HG02798 (cell line): Measurements from ENCODE around the gene EN2.
A peak's percentile ranks its signal among the peaks of the same experiment; 100 is the strongest.

Experiments
- ATAC-seq: cut with Tn5 transposase; IDR thresholded peaks from one replicate; pipeline ENCODE4 v1.9.1; 2021; ENCODE audit warnings: mild to moderate bottlenecking; ENCODE audit not compliant: unreplicated experiment, poor library complexity

EN2 gene

GRCh38 chr7:155483245-155483644 is 25.3 kb downstream of the EN2 start:
- ATAC-seq = no peak

GRCh38 chr7:155483868-155484325 is 26.0 kb downstream of the EN2 start:
- no peak for ATAC-seq

DNA sequence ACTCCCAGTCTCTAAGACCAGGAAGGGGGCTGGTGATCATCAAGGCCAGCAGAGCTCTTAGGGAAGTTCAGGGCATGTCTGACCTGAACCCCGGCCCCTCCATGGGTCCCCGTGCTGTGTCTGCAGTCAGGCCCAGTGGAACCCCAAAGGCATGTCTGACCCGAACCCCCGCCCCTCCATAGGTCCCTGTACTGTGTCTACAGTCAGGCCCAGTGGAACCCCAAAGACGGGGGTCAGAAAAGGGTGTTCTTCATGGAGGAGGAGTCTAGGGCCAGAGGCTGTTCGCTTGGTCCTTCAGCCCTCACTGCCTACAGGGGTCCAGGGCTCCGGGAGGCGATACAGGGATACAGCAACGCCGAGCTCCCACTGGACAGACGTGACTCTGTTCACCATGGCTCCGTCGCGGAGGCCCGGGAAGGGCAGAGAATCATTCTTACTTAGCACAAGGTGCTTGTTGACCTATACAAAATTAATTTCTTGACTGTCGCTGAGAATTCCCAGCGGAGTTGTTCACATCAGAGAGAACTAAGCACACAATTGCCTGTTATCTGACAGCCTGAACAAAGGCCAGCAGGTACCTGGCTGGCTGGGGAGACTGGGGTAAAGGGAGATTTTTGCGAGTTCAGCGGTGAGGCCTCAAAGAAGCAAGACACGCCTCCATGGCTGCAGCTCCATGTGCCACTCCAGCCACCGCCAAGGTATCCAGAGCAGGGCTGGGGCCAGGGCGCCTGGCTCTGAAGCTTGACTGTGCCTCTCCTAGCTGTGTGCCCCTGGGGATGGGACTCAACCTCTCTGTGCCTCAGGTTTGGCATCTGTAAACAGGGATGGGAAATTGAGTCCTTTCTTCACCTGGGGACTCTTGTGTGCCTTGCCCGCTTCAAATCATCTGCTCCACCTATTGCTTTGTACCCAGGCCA is 26.8 kb downstream of the EN2 start:
- no peak for ATAC-seq

DNA sequence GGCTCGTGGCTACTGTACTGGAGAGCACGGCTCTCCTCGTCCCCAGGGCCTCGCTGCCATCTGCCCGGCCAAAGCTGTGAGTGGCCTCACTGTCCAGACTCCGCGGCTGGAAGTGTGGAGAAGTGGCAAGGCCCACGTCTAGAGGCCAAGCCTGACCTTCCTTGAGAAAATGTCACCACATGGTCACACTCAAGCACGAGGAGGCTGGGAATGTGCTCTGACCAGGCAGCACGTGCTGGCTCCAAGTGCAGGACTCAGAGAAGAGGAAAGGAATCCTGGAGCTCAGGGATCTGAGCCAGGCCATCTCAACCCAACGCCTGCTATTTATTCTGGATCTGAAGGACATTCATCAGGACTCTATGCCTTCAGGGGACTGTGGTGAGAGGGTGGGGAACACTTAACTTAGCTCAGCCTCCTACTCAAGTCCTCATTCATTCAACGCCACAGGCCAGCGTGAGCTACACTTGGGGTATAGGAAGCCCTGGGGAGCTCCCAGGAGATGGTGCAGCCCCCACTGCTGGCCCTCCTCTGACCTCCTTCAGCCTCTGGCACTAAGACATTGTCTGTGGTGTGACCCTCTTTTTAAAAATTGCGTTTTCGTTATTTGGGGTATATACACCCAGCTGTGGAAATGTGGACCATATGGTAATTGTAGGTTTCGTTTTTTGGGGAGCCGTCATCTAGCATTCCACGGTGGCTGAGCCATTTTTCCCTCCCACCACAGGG is 29.0 kb downstream of the EN2 start:
- no peak for ATAC-seq

GRCh38 chr7:155487509-155488482 is 29.9 kb downstream of the EN2 start:
- ATAC-seq = no peak

DNA sequence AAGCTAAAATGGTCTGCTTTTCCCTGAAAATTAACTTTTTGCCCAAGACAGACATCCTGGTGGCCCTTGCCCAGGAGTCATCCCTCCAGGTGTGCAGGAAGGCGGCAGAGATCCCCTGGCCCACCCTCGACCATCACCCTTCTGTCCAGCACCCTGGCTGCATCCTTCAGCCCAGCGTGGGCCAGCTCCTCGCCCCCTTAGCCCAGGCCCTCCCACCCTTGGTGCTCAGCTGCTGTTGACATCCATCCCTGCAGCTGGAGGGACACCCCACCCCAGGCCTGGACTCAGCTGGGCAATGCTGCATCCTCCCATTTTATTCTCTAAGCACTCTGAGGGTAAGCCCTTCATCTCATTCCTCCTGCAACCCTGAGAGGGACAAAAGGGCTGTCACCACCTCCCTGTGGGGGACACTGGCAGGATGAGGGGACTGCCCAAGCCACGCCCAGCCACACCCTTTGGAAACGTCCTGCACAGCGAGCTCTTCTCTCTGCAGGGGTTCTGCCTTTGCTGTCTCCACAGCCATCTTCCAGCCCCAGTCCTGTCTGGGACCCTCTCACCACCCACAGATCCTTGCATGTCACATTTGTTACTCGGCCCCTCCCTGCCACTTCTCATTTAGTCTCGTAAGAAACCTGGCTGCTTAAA is 30.7 kb downstream of the EN2 start:
- ATAC-seq = no peak

DNA sequence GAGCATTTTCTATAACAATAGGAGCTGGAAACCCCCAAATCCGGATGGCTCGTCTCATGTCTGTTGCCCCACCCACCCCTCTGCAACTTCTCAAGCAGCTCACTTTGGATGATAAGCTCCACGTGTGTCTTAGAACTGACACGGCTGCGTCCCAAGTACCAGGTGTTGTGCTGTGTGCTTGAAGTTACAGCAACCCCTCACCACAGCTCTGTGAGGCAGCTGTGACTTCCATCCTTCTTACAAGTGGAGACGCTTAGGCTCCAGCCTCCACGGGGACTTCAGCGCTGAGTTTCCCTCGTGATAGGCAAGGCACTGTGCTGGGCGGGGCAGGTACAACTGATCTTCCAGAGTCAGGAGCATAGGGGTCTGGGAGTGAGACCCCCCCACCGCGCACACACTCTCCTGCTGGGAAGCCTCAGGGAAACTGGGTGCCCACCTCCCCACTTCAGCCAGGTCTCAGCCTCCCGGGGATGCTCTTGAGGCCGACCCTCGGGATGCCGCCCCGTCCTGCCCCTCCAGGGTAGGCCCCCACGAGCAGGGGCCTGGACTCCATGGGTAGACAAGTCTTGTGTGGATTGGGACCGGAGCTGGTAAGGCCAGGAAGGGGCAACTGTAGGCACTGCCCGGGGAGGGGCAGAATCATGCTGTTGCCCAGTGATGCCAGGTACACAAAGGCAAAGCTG is 31.4 kb downstream of the EN2 start:
- ATAC-seq = no peak

GRCh38 chr7:155489862-155490696 is 32.1 kb downstream of the EN2 start:
- ATAC-seq = peak; percentile 34

GRCh38 chr7:155490697-155491628 is 33.0 kb downstream of the EN2 start:
- ATAC-seq = peak; percentile 87

DNA sequence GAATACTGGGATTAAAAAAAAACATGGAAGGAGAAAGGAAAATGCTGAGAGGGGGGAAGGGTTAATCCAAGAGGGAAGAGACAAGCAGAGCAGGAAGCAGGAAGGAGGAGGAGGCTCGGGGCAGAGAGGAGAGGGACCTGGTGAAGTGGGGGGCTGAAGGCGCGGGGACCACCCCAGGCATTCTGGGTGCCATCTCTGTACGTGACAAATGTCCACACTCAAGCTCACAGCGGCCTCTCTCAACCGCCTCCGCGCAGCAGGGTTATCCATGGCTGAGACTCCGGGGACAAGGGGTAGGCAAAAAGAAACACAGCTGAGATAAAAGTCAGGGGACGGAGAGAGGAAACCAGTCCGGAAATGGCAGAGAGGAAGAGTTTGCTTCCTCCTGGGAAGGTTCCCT is 33.9 kb downstream of the EN2 start:
- no peak for ATAC-seq

DNA sequence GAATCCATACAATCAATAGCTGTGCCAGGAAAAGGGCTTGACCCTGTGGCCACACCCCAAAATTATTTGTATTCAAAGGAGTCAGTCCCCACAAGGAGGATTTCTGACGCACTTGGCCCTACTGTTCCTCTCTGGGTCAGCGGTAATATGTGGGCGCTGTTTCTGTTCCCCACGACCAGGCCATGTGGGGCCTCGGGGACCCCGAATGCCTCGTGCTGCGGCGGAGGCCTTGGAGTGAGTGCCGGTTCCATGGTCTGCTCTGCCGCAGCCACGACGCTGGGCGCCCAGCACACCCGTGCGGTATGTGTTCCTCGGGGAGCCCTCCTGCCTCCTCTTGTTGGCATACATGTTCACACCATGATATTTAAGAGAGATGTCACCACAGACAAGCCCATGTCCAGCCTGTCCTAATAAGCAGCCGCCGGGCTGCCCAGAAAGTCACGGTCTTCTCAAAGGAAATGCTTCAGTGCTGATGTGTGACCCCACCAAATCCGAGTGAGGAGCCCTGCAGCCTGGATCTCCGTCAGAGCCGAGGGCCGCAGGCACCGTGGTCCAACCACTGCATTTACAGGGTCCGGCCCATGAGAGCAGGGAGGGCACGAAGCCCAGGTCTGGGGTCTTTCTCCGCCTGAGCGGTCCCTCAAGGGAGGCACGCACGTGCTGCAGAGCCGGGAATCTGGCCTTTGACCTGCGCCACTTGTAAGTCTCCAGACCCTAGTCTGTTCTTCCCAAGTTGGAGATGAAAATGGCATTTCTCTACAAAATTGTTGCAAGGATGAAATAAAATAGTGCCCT is 36.0 kb downstream of the EN2 start:
- ATAC-seq = no peak

GRCh38 chr7:155494551-155494950 is 36.6 kb downstream of the EN2 start:
- no peak for ATAC-seq

DNA sequence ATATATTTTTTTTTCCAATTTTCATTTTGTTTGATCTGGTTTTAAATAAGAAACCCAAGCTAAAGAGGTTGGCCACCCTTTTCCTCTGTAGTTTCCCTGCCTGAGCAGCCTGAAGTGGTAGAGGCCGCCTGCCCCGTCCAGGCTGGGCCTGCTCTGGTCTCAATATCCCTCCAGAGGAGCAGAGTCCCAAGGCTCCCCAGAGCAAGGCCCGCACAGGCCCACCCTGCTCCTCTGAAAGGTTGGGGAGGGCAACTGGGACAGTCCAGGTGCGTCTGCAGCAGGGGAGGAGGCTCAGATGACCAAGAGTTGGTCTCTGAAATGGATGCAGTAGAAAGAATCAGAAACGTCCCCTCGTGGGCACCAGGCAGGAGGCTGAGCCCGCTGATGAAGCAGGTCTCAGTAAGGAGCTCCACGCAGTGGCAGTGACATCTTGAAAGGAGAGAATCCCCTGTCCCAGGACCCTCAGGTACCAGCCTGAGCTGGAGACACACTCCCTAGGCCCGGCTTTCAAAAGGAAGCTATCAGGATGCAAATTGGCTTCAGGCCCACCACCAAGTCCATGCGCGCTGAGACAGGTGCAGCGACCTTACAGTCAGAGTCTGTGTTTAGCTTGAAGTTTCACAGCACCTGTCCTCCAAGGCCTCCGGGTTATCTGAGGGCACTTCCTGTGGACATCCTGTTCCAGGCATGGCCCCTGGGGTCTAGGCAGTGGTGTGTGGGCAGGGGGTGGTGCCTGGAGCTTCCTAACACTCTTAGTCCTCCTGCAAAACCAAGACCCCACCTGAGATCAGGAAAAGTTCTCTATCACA is 37.7 kb downstream of the EN2 start:
- no peak for ATAC-seq

DNA sequence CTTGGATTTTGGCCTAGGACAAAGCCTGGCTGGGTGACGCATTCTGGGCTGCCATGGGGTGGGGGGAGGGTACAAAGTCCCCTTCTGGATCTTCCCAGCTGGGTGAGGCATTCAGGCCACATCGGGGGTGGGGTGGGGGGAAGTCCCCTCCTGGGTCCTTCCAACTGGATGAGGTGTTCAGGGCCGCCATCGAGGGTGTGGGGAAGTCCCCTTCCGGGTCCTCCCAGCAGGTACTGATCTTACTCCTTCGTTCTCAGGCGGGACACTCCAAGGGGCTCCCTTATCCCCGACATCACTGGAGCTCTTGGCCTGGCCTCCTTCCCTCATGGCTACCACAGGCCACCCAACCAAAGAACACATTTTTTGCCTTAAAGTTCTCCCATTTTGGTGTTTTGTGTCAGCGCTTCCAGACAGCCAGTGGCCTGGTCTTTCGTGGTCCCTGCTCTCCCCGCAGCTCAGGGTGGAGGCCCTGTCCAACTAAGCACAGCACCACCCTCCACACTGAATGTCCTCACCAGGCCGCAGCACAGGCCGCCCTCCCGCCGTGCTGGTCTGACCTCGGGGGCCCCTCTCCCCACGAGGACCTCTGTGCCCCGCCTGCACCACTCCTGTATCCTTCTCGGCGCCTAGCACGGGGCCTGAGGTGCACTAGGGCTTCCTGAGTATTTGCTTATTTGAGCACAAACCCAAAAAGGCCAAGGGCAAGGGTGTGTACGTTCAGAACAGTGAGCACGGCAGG is 38.5 kb downstream of the EN2 start:
- no peak for ATAC-seq
